Measurements from ENCODE around the gene TMEM69. TPM values are rescaled to one million over a fixed set of nuclear protein-coding genes. Genes with fewer than 3 reads are reported as not detected.

The TMEM69 gene
- total and polyA plus RNA-seq, 2 of the 13 experiments (the other 11 are each of a cell fraction or from before 2014, with no cell fraction given) = 25.4 to 135 TPM

DNA sequence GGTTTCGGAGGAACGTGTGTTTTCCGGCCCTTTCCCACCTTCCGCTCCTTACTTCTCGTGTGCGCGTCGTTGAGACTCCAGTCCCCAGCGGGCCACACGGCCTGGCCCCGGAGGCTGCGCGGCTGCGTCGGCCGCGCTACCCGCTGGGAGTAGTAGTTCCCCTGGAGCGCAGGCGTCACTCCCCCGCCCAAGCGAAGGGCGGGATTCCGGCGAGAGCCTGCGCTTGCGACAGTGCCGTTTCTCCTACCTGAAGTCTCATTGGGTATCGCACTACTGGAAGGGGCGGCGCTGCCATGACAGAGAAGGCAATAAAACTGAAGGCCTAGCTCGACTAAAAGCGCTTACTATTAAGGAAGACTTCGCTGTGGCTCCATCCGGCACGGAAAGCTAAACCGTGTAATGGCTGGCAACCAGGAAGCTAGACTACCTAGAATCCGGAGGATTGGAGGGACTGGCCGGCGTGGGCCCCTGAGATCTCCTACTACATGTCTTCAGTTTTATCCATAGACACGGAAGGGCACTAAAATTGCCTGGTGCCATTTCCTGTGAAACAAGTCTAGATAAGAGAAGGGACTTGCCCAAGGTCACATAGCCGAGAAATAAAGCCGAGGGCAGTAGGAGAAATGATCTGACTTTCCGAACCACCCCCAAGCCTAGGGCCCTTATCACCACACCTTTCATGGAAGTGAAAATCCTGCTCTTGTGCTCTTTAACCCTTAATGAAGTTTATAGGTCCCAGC lies 797 bp upstream of the TMEM69 start (continued):
- TF ChIP-seq, protein P1, sequence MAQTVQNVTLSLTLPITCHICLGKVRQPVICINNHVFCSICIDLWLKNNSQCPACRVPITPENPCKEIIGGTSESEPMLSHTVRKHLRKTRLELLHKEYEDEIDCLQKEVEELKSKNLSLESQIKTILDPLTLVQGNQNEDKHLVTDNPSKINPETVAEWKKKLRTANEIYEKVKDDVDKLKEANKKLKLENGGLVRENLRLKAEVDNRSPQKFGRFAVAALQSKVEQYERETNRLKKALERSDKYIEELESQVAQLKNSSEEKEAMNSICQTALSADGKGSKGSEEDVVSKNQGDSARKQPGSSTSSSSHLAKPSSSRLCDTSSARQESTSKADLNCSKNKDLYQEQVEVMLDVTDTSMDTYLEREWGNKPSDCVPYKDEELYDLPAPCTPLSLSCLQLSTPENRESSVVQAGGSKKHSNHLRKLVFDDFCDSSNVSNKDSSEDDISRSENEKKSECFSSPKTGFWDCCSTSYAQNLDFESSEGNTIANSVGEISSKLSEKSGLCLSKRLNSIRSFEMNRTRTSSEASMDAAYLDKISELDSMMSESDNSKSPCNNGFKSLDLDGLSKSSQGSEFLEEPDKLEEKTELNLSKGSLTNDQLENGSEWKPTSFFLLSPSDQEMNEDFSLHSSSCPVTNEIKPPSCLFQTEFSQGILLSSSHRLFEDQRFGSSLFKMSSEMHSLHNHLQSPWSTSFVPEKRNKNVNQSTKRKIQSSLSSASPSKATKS (CRISPR knock-in tag; IDR thresholded peaks at IDR 0.05) = no peak; the same call in 1 of the 2 replicates
- TF ChIP-seq ZNF7 (CRISPR knock-in tag; IDR thresholded peaks at IDR 0.05) (no peak), TSC22D2 (CRISPR knock-in tag; IDR thresholded peaks at IDR 0.05; ENCODE audit: borderline replicate concordance) (no peak), ZSCAN20 (CRISPR knock-in tag; IDR thresholded peaks at IDR 0.05; ENCODE audit: borderline replicate concordance) (no peak), PHF20 (CRISPR knock-in tag; IDR thresholded peaks at IDR 0.05) (peak; percentile 61), ZNF468 (CRISPR knock-in tag; IDR thresholded peaks at IDR 0.05) (no peak), ONECUT2 (CRISPR knock-in tag; IDR thresholded peaks at IDR 0.05) (no peak), MAZ (IDR thresholded peaks at IDR 0.05; ENCODE audit: borderline replicate concordance, low read depth, low read length) (peak; percentile 99), MAZ (CRISPR knock-in tag; IDR thresholded peaks at IDR 0.05; ENCODE audit: low read depth) (peak; percentile 36; the same call in 1 of the 2 replicates), HOXA7 (CRISPR knock-in tag; IDR thresholded peaks at IDR 0.05) (no peak), ZNF746 (CRISPR knock-in tag; IDR thresholded peaks at IDR 0.05) (0 out of 2 replicates have a peak, but pooled peaks have one; percentile 3), KLF6 (CRISPR knock-in tag; IDR thresholded peaks at IDR 0.05) (no peak), TGIF2 (CRISPR knock-in tag; IDR thresholded peaks at IDR 0.05) (0 out of 2 replicates have a peak, but pooled peaks have one; percentile 68)
- TF ChIP-seq, protein P2, sequence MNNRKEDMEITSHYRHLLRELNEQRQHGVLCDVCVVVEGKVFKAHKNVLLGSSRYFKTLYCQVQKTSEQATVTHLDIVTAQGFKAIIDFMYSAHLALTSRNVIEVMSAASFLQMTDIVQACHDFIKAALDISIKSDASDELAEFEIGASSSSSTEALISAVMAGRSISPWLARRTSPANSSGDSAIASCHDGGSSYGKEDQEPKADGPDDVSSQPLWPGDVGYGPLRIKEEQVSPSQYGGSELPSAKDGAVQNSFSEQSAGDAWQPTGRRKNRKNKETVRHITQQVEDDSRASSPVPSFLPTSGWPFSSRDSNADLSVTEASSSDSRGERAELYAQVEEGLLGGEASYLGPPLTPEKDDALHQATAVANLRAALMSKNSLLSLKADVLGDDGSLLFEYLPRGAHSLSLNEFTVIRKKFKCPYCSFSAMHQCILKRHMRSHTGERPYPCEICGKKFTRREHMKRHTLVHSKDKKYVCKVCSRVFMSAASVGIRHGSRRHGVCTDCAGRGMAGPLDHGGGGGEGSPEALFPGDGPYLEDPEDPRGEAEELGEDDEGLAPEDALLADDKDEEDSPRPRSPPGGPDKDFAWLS (CRISPR knock-in tag; IDR thresholded peaks at IDR 0.05; ENCODE audit: borderline replicate concordance) = no peak
- TF ChIP-seq, protein P3, sequence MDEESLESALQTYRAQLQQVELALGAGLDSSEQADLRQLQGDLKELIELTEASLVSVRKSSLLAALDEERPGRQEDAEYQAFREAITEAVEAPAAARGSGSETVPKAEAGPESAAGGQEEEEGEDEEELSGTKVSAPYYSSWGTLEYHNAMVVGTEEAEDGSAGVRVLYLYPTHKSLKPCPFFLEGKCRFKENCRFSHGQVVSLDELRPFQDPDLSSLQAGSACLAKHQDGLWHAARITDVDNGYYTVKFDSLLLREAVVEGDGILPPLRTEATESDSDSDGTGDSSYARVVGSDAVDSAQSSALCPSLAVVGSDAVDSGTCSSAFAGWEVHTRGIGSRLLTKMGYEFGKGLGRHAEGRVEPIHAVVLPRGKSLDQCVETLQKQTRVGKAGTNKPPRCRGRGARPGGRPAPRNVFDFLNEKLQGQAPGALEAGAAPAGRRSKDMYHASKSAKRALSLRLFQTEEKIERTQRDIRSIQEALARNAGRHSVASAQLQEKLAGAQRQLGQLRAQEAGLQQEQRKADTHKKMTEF (CRISPR knock-in tag; IDR thresholded peaks at IDR 0.05) = peak; percentile 61; the same call in 1 of the 2 replicates
- TF ChIP-seq, protein P4, sequence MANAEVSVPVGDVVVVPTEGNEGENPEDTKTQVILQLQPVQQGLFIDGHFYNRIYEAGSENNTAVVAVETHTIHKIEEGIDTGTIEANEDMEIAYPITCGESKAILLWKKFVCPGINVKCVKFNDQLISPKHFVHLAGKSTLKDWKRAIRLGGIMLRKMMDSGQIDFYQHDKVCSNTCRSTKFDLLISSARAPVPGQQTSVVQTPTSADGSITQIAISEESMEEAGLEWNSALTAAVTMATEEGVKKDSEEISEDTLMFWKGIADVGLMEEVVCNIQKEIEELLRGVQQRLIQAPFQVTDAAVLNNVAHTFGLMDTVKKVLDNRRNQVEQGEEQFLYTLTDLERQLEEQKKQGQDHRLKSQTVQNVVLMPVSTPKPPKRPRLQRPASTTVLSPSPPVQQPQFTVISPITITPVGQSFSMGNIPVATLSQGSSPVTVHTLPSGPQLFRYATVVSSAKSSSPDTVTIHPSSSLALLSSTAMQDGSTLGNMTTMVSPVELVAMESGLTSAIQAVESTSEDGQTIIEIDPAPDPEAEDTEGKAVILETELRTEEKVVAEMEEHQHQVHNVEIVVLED (CRISPR knock-in tag; IDR thresholded peaks at IDR 0.05; ENCODE audit: borderline replicate concordance) = peak; percentile 96
- TF ChIP-seq, protein P5, sequence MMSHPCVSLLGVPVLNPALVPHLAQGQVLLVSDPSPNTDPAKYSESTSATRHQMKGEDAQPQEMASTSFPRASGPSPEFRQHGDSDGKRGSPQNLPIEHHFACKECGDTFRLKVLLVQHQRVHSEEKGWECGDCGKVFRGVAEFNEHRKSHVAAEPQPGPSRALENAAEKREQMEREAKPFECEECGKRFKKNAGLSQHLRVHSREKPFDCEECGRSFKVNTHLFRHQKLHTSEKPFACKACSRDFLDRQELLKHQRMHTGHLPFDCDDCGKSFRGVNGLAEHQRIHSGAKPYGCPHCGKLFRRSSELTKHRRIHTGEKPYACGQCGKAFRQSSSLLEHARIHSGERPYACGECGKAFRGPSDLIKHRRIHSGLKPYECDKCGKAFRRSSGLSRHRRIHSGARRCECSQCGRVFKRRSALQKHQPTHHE (CRISPR knock-in tag; IDR thresholded peaks at IDR 0.05; ENCODE audit: borderline replicate concordance) = no peak; the same call in 1 of the 2 replicates

Measured in HepG2 (cell line).